HG03575 (cell line): ENCODE data around the gene SSTR5.

Source experiments
- ATAC-seq: cut with Tn5 transposase; IDR thresholded peaks from one replicate; pipeline ENCODE4 v1.9.1; 2021; ENCODE audit not compliant: unreplicated experiment, insufficient number of reproducible peaks, low FRiP score; ENCODE audit errors: extremely low read depth

SSTR5 gene

DNA sequence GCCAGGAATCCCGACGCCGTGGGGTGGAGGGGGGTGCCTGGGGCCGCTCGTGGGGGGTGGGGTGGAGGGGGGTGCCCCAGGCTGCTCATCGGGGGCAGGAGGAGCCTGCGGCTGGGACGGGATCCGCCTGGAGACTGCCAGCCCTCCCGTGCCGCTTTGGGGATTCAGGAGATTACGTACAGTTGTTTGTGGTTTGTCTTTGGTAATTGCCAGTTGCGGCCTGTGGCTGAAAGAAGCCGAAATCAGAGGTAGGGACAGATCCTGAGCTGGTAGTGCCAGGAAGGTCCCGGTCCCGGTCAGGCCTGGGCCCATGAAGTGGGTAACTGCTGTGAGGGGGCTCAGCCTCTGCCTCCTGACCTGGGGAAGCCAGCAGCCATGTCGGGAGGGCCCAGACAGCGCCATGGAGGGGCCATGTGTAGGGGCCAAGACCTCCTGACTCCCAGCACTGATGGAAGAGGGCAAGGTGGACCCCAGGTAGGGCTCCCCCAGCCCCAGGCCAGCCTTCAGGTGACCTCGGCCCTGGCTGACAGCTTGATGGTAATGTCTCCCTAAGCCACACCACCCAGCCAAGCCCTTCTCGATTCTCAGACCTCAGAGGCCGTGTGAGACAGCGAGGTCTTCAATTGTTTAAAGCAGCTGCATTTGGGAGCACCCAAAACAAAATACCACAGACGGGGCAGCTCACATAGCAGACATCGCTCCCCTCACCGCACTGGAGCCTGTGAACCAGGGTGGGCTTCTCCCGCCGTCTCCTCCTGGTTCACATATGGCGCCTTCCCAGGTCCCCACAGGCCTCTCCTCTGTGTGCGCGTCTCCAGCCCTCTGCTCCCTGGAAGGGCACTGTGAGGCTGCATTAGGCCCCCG lies 34.9 kb upstream of the SSTR5 start:
- ATAC-seq: no peak

GRCh38 chr16:1038932-1039331 lies 33.6 kb upstream of the SSTR5 start:
- ATAC-seq: no peak

DNA sequence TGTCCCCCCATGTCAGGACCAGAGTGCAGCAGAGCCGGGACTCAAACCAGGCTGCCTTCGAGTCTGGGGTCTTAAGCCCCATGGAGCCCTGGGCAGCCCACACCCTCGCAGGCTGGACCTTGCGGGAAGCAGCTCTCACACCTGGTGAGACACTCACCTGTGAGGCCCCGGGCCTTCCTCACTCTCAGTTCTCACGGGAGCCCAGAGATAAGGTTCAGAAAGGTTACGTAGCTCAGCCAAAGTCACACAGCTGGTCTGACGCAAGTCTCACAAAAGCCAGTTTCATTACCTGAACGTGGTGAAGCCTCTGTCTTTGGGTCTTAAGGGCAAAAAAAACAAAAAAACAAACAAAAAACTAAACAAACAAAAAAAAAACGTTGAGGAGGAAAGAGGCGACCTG lies 32.8 kb upstream of the SSTR5 start:
- ATAC-seq: no peak

GRCh38 chr16:1040346-1040745 lies 32.2 kb upstream of the SSTR5 start:
- no peak for ATAC-seq

DNA sequence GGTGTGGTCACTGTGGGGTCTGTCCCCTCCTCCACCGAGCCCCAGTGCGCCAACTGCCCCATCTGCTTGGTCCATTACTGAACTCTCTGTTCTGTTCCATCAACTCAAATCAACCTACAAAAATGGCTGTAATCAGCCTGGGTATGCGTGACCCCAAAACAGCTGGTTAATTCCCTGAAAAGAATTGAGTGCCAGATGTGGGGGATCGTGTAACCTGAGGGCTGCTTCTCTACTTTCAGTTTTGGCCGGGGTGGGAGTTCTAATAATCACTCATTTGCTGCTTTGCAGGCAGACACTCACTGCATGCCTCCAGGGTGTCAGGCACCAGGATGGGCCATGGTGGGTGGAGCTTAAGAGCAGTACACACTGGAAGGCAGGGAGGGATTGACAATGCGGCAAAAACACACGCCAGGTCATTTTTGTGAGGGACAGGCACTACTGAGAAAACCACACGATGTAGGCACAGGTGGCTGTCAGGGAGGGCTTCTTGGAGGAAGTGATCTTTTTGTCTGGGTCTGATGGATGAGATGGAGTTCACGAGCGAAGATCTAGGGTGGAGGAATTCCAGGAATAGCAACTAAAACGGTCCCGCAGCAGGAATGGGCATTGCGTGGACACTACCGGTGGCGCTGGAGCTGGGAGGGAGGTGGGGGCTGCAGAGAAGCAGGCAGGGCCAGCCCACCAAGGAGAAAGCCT lies 30.4 kb upstream of the SSTR5 start:
- no peak for ATAC-seq

DNA sequence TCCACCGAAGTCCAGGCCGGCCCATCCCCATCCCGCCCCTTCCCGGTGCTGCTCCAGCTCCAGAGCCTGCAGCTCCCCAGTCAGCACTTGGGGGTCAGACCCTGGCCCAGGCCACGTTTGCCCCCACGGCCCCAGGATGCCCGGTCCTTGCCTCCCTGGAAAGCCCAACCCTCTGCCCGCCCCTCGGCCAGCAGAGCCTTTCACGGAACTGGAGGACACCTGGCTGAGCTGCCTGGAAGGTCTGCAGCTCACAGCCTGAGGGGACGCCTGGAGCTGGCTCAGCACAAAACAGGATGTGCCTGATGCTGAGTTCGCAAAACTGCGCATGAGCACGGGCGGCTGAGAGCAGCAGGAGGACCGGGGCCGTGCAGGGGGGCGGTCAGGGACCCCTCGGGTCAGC lies 29.7 kb upstream of the SSTR5 start:
- ATAC-seq: no peak

DNA sequence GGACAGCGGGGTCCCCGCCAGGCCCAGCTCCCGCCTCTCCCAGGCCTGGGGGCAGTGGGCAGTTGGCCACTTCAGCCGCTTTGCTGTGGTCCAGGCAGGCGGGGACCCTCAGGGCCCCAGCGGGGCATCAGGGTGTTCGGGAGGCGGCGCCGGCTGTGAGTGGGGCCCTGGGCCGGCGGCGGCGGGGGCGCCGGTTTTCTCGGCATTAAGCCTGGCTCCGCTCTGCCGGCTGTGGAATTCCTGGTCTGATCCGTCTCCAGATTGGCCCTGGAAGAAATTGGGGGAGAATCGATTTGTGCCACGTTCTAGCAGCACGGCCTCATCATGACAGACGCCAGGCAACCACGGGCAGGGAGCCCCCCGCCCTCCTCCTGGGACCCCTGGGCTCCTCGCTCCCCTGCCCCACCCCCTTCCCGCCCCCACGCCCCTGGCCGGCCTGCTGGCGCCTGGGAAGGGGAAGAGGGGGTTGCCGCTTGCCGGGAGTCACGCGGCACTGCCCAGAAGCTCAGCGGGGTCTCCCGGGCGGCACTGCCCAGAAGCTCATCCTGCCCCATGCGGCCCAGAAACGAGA lies 28.6 kb upstream of the SSTR5 start:
- ATAC-seq: no peak

- ATAC-seq: no peak
Observed at GRCh38 chr16:1044460-1045309, 27.9 kb upstream of the SSTR5 start.

DNA sequence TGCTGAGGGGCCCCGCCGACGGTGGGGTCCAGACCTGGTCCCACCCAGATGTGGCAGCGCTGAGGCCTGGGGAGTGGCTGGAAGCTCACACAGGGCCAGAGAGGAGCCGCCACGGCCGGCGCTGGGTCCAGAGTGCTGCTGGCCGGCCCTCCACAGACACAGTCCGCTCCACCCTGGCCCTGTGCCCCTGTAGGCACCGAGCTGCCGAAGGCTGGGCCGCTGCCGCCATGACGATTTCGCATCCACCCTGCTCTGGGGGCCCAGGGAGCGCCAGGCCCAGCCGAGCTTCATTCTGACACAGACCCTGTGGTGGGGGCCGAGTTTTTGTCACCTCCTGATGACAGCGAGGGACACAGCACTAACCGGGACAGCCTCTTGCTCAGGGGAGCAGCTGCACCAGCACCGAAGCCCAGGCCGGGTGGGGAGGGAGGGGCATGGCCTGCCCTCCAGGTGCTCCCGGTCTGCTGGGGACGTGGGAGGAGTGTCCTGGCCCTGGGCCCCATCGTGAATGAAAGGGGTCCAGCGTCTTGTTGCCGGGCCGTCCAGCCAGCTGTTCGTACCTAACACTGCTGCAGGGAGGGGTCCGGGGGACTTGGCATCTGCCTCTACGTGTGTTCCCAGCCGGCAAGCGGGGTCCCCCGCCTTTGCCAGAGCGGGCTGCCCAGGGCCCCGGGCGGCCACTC lies 27.1 kb upstream of the SSTR5 start:
- ATAC-seq: no peak

GRCh38 chr16:1045993-1046911 lies 26.3 kb upstream of the SSTR5 start:
- ATAC-seq: no peak

- no peak for ATAC-seq
Observed at GRCh38 chr16:1047123-1047522, 25.4 kb upstream of the SSTR5 start.

GRCh38 chr16:1047801-1048200 lies 24.7 kb upstream of the SSTR5 start:
- no peak for ATAC-seq

DNA sequence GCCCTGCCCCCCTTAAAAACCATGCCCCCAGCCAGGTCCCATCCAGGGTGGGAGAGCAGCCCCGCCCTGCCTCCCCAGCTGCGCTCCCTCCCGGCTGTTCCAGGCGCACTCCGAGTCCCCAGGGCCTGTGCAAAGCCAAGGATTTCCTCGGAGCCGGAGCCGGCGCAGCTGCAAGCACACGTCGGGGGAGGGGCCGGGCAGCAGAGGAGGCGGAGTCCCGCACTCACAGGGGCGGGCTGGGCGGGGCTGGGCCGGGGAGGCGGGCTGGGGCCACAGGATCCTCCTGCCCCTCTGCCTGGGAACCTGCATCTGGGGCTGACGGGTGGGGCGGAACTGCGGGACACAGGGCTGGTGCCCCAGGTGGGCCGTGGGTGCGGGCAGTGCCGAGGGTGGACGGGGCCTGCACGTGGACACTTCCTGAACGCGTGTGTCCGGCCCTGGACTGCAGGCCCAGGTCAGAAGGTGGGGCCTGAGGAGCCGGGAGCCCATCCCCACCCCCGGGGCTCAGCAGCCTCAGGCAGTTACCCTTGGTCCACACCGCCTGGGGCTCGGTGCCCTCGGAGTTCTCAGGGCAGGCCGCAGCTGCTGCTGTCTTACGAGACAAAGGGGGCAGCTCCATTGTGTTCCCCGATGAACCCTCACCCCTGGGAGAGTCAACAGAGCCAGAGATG lies 24.0 kb upstream of the SSTR5 start:
- no peak for ATAC-seq

GRCh38 chr16:1049113-1049975 lies 23.2 kb upstream of the SSTR5 start:
- ATAC-seq: no peak

- ATAC-seq: no peak
Observed at GRCh38 chr16:1049976-1050247, 22.6 kb upstream of the SSTR5 start.

DNA sequence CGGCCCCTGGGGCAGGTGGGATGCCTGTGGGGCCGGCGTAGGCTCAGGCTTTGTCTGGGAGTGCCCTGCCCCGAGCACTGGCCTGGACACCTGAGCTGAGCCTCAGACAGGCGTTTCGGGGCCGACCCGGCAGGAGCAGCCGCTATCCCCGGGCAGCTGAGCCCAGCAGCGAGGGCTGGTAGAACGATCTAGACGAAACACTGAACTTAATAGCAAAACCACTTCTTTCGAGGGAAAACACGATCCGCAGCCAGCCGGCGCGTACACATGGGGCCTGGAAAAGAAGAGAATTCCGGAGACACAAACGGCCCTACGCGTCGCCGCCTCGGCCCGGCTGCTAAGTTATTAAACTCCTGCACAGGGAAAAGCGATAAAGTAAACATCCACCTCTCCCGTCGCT lies 22.0 kb upstream of the SSTR5 start:
- ATAC-seq: no peak

- no peak for ATAC-seq
Observed at GRCh38 chr16:1050921-1051320, 21.6 kb upstream of the SSTR5 start.
